Spleen (tissue), 11 donors: ENCODE measurements around the gene PIK3C3. TPM values are rescaled to one million over a fixed set of nuclear protein-coding genes. Genes with fewer than 3 reads are reported as not detected.
"Not testable (repeated sequence)": the region's sequence is repeated elsewhere in the genome, so short reads cannot be mapped to it uniquely, and the experiment has no call there.

Source experiments
- DNase-seq: peaks from one replicate; pipeline ENCODE4 v3.0.0-alpha.2; 2020
- H3K27ac ChIP-seq, 8 donors: fragments of 200-600 bp; sonication (generic) in 7 of 8; 1 replicate in 4 of 8; 2 replicates in 4 of 8; pipeline versions ENCODE4 v1.5.0 to v1.8.0; 2016 to 2021; ENCODE audit warnings: inconsistent platforms in 4 of 8, mild to moderate bottlenecking in 4 of 8, moderate library complexity in 1 of 8
- H3K27me3 ChIP-seq, 7 donors: fragments of 200-600 bp; sonication (generic) in 6 of 7; replicated peaks in 1 of 7; 1 replicate in 4 of 7; 2 replicates in 3 of 7; pipeline versions ENCODE4 v1.5.0 to v1.8.0; 2016 to 2021; ENCODE audit warnings: inconsistent platforms in 3 of 7, mild to moderate bottlenecking in 1 of 7
- H3K36me3 ChIP-seq, 6 donors: fragments of 200-600 bp; sonication (generic) in 5 of 6; 1 replicate in 4 of 6; 2 replicates in 2 of 6; pipeline versions ENCODE4 v1.5.0 to v1.8.0; 2016 to 2021; ENCODE audit warnings: inconsistent platforms in 2 of 6
- H3K4me1 ChIP-seq, 6 donors: fragments of 200-600 bp; sonication (generic) in 5 of 6; 1 replicate in 3 of 6; 2 replicates in 3 of 6; pipeline versions ENCODE4 v1.5.0 to v1.8.0; 2016 to 2021; ENCODE audit warnings: inconsistent platforms in 3 of 6
- H3K4me3 ChIP-seq, 8 donors: fragments of 200-600 bp; sonication (generic) in 7 of 8; 1 replicate in 4 of 8; 2 replicates in 4 of 8; pipeline versions ENCODE4 v1.5.0 to v1.8.0; 2016 to 2021; ENCODE audit warnings: inconsistent platforms in 4 of 8, mild to moderate bottlenecking in 4 of 8, moderate library complexity in 2 of 8
- H3K9me3 ChIP-seq, 8 donors: fragments of 200-600 bp; sonication (generic) in 7 of 8; 1 replicate in 4 of 8; 2 replicates in 4 of 8; pipeline versions ENCODE4 v1.5.0 to v1.8.0; 2016 to 2021; ENCODE audit warnings: inconsistent platforms in 4 of 8
- POLR2A ChIP-seq, 3 donors: fragments of 450-650 bp; IDR thresholded peaks; one replicate each; pipeline ENCODE4 v1.5.1; 2017; ENCODE audit warnings: antibody characterized with exemption in 3 of 3, mild to moderate bottlenecking in 1 of 3
- POLR2AphosphoS5 ChIP-seq, 3 donors: sonication (generic); formaldehyde crosslinking; IDR thresholded peaks; one replicate each; pipeline ENCODE4 v1.5.1; 2017; ENCODE audit warnings: antibody characterized with exemption in 3 of 3
- WGBS, 5 donors: extraction: QIAGEN DNeasy Blood & Tissue Kit in 3 of 5; methylation state at CpG; one replicate each; pipeline versions ENCODE4 v1.1.5 to v1.1.7; 2013 to 2018; 5-methylcytosine and 5-hydroxymethylcytosine counted together
- intact Hi-C: fragments of 100-400 bp; cut with DNase I; formaldehyde crosslinking; loops from one replicate; pipeline ENCODE4 v1.15.0; 2023; ENCODE audit warnings: low total_unique reads
- polyA plus RNA-seq, 3 donors: library from polyadenylated mRNA; stranded (reverse); fragments of 200-250 nt; gene quantifications; one replicate each; pipeline ENCODE4 v1.2.1, GENCODE V29; 2013
- total RNA-seq, 7 donors: library from RNA; depleted of rRNA in 3 of 7; stranded (reverse); fragments of >200 nt in 3 of 7; fragmentation: NEBNext Ultra II Directional in 4 of 7; extraction: Animal tissue kit (Norgen Biotek cat#: 25700) in 4 of 7; gene quantifications; one replicate each; pipeline versions ENCODE4 v1.1.0 to v1.2.1, GENCODE V29; 2016 to 2021
- TF ChIP-seq, protein P1 (sequence below), 11 experiments: fragments of 200-600 bp in 7 of 11; fragments of 450-650 bp in 4 of 11; sonication (generic) in 4 of 11; IDR thresholded peaks in 8 of 11; conservative IDR thresholded peaks in 3 of 11; 1 replicate in 7 of 11; 2 replicates in 4 of 11; pipeline versions ENCODE4 v1.4.0 to v1.8.0; 2016 to 2021; ENCODE audit warnings: antibody characterized with exemption in 11 of 11, inconsistent platforms in 4 of 11, mild to moderate bottlenecking in 1 of 11
- donor health status: healthy with polysubstance abuse.
- donor health status: DM: no; HTN: no; CAD: no; lungs with moderate emphysema.
- donor health status: DM: no; HTN: no; CAD: no.
- donor health status: Bipolar disorder and iron deficiency.
- donor health status: healthy.
- donor health status: DM: no; HTN: no; CAD: no.
- donor health status: DM: yes; HTN: yes; CAD: no.

PIK3C3 gene
- total and polyA plus RNA-seq, 10 donors = 22.8 to 77.3 (median 62.2) TPM

DNA sequence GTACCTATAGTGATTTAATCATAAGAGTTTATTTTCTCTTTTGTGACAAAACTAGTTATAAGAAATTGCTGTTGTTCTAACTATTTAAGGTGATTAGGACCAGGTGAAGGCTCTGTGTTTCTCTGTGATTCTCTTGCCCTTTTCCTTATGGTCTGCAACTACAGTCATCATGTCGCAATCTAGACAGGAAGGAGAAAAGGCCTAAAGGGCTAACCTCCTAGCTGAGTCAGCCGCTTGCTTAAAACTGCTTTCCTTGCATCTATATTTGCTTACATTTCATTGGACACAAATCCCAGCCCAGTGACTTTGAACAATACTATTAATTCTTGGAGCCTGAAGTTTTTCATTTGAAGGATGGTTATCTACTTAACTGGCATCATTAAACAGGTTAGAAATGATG is 93.1 kb downstream of the PIK3C3 start:
- intact Hi-C loops = no loop called here
- TF ChIP-seq, protein P1, sequence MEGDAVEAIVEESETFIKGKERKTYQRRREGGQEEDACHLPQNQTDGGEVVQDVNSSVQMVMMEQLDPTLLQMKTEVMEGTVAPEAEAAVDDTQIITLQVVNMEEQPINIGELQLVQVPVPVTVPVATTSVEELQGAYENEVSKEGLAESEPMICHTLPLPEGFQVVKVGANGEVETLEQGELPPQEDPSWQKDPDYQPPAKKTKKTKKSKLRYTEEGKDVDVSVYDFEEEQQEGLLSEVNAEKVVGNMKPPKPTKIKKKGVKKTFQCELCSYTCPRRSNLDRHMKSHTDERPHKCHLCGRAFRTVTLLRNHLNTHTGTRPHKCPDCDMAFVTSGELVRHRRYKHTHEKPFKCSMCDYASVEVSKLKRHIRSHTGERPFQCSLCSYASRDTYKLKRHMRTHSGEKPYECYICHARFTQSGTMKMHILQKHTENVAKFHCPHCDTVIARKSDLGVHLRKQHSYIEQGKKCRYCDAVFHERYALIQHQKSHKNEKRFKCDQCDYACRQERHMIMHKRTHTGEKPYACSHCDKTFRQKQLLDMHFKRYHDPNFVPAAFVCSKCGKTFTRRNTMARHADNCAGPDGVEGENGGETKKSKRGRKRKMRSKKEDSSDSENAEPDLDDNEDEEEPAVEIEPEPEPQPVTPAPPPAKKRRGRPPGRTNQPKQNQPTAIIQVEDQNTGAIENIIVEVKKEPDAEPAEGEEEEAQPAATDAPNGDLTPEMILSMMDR (IDR thresholded peaks at IDR 0.05 in 8 of 11, conservative IDR thresholded peaks at IDR 0.05 in 3 of 11) = no peak
- TF ChIP-seq POLR2AphosphoS5 (IDR thresholded peaks at IDR 0.05) = peak in 1 of 3 donors; percentile 22
- WGBS, 5 donors = 38 to 61% (median 56%) methylated on average over 2 of the region's 2 CpGs

GRCh38 chr18:42049536-42049935 is 94.5 kb downstream of the PIK3C3 start:
- Histone ChIP-seq H3K36me3 (peaks cover 0 to 76% (median 18%) of the 10 kb centered on the region in 6 donors), H3K4me1 (peaks cover 0 to 26% (median 7%) of the 10 kb centered on the region in 6 donors)
- DNase-seq, H3K4me3 ChIP-seq, H3K27me3 ChIP-seq, H3K9me3 ChIP-seq, intact Hi-C loops, H3K27ac ChIP-seq: not testable (repeated sequence)
- WGBS, 5 donors = 96 to 99% (median 97%) methylated on average over 15 of the region's 15 CpGs

More for the DNA sequence above, 93.1 kb downstream of the PIK3C3 start:
- DNase-seq = no peak
- H3K4me3 ChIP-seq = no peak overlapping the region
- no peak overlapping the region for H3K27ac ChIP-seq
- no peaks in the 10 kb centered on the region for H3K27me3 ChIP-seq
- H3K4me1 ChIP-seq = peaks cover 0 to 22% (median 4%) of the 10 kb centered on the region in 6 donors
- no peaks in the 10 kb centered on the region for H3K9me3 ChIP-seq
- peaks cover 0 to 85% (median 29%) of the 10 kb centered on the region in 6 donors for H3K36me3 ChIP-seq

GRCh38 chr18:42051411-42051810 is 96.4 kb downstream of the PIK3C3 start:
- intact Hi-C loops = no loop called here
- Histone ChIP-seq H3K36me3 (peaks cover 0 to 69% (median 20%) of the 10 kb centered on the region in 6 donors), H3K4me3 (no peak overlapping the region), H3K27ac (no peak overlapping the region), H3K4me1 (peaks cover 0 to 26% (median 7%) of the 10 kb centered on the region in 6 donors), H3K9me3 (no peaks in the 10 kb centered on the region), H3K27me3 (no peaks in the 10 kb centered on the region)
- DNase-seq = no peak
- no peak for TF ChIP-seq POLR2AphosphoS5 (IDR thresholded peaks at IDR 0.05)
- no peak for TF ChIP-seq POLR2A (IDR thresholded peaks at IDR 0.05)
- TF ChIP-seq, protein P1 (IDR thresholded peaks at IDR 0.05 in 8 of 11, conservative IDR thresholded peaks at IDR 0.05 in 3 of 11) = no peak

DNA sequence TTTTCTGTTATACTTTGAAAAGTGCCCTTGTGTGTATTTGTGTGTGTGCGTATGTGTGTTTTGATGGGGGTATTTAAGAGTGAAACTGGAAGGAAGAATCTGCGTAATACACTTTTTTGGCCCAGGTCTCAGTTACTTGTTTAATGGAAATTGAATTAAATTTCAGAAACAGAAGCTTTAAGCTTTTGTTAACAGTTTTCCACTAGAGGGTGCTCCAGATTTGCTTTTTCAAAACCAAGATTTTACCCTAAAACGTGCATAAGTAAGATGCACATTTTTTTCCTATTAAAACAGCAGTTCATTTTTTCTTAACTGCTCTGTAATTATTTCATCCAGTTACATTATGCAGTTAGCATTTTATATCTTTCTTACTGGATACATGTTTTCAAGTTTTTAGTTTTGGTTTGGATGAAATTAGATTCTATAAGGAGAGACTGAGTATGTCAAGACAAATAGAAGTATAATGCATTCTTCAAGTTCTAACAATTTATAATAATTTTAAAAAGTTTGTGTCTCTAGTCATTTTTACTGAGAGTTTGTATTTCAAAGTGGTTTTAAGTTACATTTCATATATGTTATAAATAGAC is 97.2 kb downstream of the PIK3C3 start:
- Histone ChIP-seq H3K9me3 (no peaks in the 10 kb centered on the region), H3K4me3 (no peak overlapping the region), H3K36me3 (peaks cover 0 to 67% (median 23%) of the 10 kb centered on the region in 6 donors), H3K27me3 (no peaks in the 10 kb centered on the region), H3K4me1 (peaks cover 0 to 26% (median 7%) of the 10 kb centered on the region in 6 donors), H3K27ac (no peak overlapping the region)
- 64 to 94% (median 72%) methylated on average over 3 of the region's 3 CpGs for WGBS, 5 donors
- TF ChIP-seq, protein P1 (IDR thresholded peaks at IDR 0.05 in 8 of 11, conservative IDR thresholded peaks at IDR 0.05 in 3 of 11) = no peak
- DNase-seq = no peak
- intact Hi-C loops = no loop called here
